ENCODE measurements around the gene C2CD3. TPM values are rescaled to one million over a fixed set of nuclear protein-coding genes. Genes with fewer than 3 reads are reported as not detected.
"Not testable (repeated sequence)": the region's sequence is repeated elsewhere in the genome, so short reads cannot be mapped to it uniquely, and the experiment has no call there.

Gene C2CD3
- total and polyA plus RNA-seq, 8 donors = 22.8 to 34.5 (median 27.5) TPM

DNA sequence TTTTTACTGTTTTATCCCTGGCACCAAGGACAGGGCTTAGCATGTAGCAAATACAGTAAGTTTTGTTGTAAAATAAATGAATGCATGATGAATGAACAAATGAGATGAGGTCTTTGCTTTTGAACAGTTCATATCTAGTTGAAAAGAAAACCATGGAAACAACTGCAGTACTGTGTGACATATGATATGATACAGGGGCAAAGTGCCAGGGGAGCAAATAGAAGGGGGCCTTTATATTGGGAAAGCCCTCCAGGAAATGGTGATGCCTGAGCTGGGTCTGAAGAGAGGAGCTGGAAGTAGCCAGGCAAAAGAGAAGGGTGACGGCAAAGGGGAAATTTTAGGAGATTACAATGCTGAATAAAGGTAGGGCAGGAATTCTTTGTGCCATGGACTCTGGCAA, 98.1 kb downstream of the C2CD3 start:
- Histone ChIP-seq H3K4me1 (no peaks in the 10 kb centered on the region), H3K36me3 (peaks cover 0 to 39% of the 10 kb centered on the region in 2 donors), H3K27me3 (no peaks in the 10 kb centered on the region), H3K9me3 (no peaks in the 10 kb centered on the region), H3K27ac (no peak overlapping the region), H3K4me3 (no peak overlapping the region)
- ATAC-seq (no peak), DNase-seq (no peak)
- no peak for TF ChIP-seq CTCF (IDR thresholded peaks at IDR 0.05)
- intact Hi-C loops (cut with DNase I) = no loop called here

DNA sequence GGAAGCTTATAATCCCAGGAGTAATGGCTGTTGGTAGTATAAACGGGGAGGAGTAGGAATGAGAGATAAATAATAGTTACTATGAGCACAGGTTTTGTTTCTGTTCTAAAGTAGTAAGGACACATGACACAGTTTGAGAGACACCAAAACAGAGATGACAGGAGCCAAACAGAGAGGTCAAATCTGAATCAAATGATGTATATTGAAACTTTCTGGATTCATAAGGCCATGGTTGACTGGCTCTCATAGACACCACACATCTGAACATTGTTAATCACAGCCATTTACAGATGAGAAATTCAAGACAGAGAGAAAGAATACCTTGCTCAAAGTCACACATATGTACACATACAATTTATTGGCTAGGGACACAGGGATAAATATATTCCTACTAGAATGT, 98.5 kb downstream of the C2CD3 start:
- H3K27ac ChIP-seq = no peak overlapping the region
- ATAC-seq (no peak), DNase-seq (no peak)
- H3K4me3 ChIP-seq = no peak overlapping the region
- no peaks in the 10 kb centered on the region for H3K9me3 ChIP-seq
- H3K27me3 ChIP-seq = no peaks in the 10 kb centered on the region
- TF ChIP-seq CTCF (IDR thresholded peaks at IDR 0.05) = no peak
- peaks cover 0 to 39% of the 10 kb centered on the region in 2 donors for H3K36me3 ChIP-seq
- H3K4me1 ChIP-seq = no peaks in the 10 kb centered on the region
- intact Hi-C loops (cut with DNase I) = no loop called here

GRCh38 chr11:74070723-74071492, 99.9 kb downstream of the C2CD3 start:
- Histone ChIP-seq H3K4me3 (no peak overlapping the region), H3K4me1 (no peaks in the 10 kb centered on the region), H3K36me3 (peaks cover 0 to 39% of the 10 kb centered on the region in 2 donors), H3K27ac (no peak overlapping the region), H3K9me3 (no peaks in the 10 kb centered on the region), H3K27me3 (no peaks in the 10 kb centered on the region)
- ATAC-seq (no peak), DNase-seq (no peak)
- intact Hi-C loops (cut with DNase I) = no loop called here
- no peak for TF ChIP-seq CTCF (IDR thresholded peaks at IDR 0.05)

- peaks cover 0 to 32% of the 10 kb centered on the region in 2 donors for H3K36me3 ChIP-seq
- DNase-seq (peak in 2 of 4 donors; percentile 32 to 74), ATAC-seq (peak; percentile 75)
- H3K4me3 ChIP-seq = no peak overlapping the region
- no peaks in the 10 kb centered on the region for H3K4me1 ChIP-seq
- intact Hi-C loops (cut with DNase I) = no loop called here
- peak overlapping the region in 1 of 2 donors; percentile 29 for H3K27ac ChIP-seq
- H3K27me3 ChIP-seq = no peaks in the 10 kb centered on the region
- H3K9me3 ChIP-seq = no peaks in the 10 kb centered on the region
- TF ChIP-seq CTCF (IDR thresholded peaks at IDR 0.05) = no peak
Observed at GRCh38 chr11:74069146-74070046, 101.4 kb downstream of the C2CD3 start.

- intact Hi-C loops (cut with DNase I); H3K27me3 ChIP-seq; H3K27ac ChIP-seq; H3K9me3 ChIP-seq; DNase-seq; H3K4me1 ChIP-seq; H3K4me3 ChIP-seq: not testable (repeated sequence)
- H3K36me3 ChIP-seq = peaks cover 0 to 13% of the 10 kb centered on the region in 2 donors
- peak; percentile 35 for ATAC-seq
Observed at GRCh38 chr11:74066663-74067062, 104.1 kb downstream of the C2CD3 start.

GRCh38 chr11:74065534-74065933, 105.3 kb downstream of the C2CD3 start:
- intact Hi-C loops (cut with DNase I); H3K4me3 ChIP-seq; ATAC-seq: not testable (repeated sequence)

DNA sequence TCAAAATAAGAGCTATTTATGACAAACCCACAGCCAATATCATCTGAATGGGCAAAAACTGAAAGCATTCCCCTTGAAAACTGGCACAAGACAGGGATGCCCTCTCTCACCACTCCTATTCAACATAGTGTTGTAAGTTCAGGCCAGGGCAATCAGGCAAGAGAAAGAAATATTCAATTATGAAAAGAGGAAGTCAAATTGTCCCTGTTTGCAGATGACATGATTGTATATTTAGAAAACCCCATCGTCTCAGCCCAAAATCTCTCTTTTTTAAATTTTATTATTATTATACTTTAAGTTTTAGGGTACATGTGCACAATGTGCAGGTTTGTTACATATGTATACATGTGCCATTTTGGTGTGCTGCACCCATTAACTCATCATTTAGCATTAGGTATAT, 107.2 kb downstream of the C2CD3 start:
- ATAC-seq; H3K4me1 ChIP-seq; H3K9me3 ChIP-seq; intact Hi-C loops (cut with DNase I); H3K4me3 ChIP-seq; DNase-seq; H3K27ac ChIP-seq; H3K27me3 ChIP-seq: not testable (repeated sequence)
- peaks cover 0 to 13% of the 10 kb centered on the region in 2 donors for H3K36me3 ChIP-seq

More at GRCh38 chr11:74065534-74065933, 105.3 kb downstream of the C2CD3 start:
- H3K27ac ChIP-seq, H3K4me1 ChIP-seq, H3K9me3 ChIP-seq, H3K27me3 ChIP-seq, DNase-seq: not testable (repeated sequence)
- peaks cover 0 to 13% of the 10 kb centered on the region in 2 donors for H3K36me3 ChIP-seq

DNA sequence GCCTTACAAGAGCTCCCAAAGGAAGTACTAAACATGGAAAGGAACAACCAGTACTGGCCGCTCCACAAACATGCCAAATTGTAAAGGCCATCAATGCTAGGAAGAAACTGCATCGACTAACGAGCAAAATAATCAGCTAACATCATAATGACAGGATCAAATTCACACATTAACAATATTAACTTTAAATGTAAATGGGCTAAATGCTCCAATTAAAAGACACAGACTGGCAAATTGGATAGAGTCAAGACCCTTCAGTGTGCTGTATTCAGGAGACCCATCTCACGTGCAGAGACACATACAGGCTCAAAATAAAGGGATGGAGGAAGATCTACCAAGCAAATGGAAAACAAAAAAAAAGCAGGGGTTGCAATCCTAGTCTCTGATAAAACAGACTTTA, 109.2 kb downstream of the C2CD3 start:
- H3K27ac ChIP-seq; H3K27me3 ChIP-seq; intact Hi-C loops (cut with DNase I); ATAC-seq; DNase-seq; H3K4me3 ChIP-seq; H3K9me3 ChIP-seq; H3K4me1 ChIP-seq: not testable (repeated sequence)
- H3K36me3 ChIP-seq = peaks cover 0 to 17% of the 10 kb centered on the region in 2 donors

All from left lung (tissue), 10 donors.